ENCODE results near the gene CCDC27.

CCDC27 gene

DNA sequence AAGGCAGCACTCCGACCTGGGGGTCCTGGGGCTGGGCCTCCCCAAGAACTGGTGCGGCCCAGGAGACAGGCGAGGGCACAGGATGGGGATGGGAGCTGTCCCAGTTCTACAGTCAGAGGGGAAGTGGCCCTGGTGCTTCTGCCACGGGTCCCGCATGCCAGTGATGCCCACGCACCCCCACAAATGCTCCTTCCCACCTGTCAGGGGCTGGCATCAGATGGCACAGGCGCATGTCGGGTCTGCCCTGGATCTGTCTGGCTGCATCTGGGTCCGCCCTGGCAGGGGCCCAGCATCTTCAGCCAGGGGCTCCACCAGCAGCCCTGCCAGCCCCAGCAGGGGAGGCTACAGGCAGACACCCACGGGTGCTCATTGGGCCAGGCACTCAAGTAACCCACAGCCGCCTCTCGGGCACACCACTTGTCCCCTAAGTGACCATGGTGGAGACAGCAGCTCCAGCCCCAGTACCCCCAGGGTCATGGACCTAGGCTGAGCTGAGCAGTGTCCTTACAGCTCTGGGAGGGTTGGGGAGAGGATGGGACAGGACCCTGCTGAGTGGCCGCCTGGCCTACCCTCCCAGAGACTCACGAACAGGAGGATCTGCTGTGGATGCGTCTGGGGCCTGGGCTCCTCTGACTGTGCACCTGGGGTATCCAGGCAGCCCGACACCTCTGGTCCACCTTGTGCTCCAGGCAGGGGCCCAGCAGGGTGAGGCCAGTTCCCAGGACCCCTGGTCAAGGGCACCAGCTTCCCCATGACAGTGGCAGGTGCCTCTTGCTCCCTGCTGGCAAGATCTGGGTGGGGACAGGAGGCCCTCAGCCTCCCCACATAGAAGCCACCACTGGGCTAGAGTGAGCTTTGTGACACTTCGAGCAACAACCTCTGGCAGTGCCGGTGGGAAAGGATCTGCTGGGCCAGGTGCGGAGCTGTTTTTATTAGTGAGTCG is 25.7 kb downstream of the CCDC27 start:
- DNase-seq: no peak

DNA sequence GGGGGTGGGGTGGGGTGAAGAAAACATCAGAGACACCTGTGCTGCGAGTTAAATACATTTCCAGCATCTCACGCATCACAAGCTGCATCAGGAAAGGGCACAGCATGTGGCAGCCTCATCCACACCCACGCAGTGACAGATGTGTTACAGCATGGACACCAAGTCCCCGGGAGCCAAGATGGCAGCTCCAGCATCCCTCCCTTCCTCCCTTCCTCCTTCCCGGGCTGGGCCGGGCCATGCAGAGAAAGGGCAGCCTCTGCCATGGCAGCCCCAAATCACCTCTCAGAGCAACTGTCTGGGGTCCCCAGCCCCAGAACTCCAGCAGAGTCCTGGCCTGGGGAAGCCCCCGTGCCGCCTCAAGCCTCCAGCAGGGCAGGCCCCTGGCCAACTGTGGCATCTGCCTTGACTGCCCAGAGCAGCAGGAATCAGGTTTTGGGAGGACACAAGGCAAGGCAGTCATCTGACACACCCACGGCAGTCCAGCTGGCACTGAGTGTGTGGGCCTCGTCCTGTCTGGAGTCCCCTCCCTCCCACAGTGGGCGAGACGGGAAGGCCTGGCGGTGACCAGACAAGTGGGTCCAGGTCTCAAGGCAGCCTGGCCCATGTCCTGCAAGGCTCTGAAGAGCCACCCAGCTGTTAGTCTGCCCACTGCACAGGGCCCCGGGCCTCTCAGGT is 26.5 kb downstream of the CCDC27 start:
- DNase-seq: no peak

DNA sequence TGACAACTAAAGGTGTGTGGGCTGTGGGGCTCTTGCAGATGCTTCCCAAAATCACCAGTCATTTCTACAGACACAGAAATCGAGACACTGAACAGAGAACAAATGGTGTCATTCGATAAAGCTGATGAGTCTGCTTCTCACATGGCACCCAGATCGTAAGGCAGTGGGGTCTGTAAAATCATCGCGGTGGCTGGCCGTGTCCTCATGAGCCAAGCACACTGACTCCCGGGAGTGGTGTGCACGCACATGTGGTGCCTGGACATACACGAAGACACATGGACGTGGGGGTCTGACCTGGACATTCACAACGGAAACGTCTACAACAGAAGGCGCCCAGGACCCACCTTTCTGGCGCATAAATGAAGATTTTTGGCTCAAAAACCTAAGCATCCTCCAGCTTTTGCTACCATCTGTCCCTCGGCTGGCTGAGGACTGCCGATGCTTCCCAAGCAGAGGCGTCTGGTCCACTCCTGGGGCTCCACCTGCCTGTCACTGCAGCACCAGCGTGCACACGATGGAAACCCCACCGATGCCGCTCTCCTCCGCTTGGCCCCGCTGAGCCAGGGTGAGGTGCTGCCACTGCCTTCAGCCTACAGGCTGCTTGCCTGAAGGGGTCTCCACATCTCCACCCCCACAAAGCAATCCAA is 27.1 kb downstream of the CCDC27 start:
- DNase-seq: no peak

- DNase-seq: no peak
These were observed 27.7 kb downstream of the CCDC27 start for GRCh38 chr1:3779912-3780416.

DNA sequence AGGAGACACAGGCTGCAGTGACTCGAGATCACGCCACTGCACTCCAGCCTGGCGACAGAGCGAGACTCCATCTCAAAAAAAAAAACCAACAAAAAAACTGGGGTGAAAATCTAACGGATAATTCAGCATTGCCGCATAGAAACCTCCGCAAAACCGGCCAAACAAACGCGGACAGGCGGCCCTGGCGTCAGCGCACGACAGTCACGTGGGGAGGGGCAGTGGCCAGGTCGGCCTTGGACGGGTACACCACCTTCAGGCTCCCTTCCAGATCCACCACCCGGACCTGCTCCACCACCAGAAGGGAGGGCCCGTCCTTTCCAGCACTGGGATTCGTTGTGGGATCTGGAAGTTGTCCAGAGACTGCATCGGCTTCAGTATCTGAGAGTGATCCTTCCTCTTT is 28.7 kb downstream of the CCDC27 start:
- no peak for DNase-seq

DNA sequence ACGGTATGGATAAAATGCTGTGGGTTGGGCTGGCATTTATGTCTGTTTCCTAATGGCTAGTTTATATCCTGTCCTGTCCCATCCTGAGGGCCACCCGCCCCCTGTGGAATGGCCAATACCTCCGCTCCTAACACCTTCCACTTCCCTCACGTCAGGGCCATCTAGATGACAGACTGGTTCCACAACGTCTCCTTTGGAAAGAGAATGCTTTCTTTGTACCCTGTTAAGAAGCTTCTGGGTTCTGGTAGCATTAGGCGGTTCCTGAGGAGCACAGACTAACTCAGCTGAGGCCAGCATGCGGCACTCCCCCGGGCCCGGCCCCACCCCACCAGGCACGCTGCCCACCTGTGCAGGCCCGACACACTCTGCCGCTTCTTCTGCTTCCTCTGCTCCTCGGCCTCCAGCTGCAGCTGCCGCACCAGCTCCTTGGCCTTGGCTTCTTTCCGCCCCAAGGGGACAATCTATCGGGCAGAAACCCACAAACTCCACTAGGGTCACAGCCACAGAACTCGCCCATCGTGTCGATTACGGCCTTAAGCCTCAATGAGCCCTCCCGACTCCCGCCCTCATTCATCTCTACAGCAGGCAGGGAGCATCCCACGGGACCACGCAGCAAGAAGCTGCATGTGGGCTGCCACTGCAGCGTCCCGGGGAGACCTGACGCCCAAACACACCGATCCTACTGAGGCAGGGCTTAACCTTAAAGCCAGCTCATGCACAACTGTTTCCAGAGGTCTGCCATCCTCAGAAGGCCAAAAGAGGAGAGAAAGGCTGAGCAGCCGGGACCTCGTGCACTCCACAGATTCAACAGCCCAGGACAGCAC is 31.6 kb downstream of the CCDC27 start:
- DNase-seq: no peak

DNA sequence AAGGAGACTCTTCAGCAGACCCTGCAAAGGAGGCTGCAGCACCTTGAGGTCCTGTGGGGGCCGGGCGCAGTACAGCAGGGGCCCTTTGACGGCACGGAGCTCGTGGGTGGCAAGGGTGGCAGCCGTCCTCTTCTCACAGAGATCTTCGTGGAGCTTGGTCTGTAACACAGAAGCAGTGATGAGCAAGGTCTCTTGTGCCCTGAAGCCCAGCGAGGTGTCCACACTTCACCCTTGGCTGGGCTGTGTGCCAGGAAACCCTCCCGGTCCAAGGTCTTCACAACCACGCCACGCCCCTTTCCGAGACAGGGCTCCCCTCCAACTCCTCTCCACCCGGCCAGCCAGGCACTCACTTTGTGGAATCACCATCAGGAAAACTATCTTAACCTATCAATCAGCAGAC is 32.8 kb downstream of the CCDC27 start:
- DNase-seq: no peak

DNA sequence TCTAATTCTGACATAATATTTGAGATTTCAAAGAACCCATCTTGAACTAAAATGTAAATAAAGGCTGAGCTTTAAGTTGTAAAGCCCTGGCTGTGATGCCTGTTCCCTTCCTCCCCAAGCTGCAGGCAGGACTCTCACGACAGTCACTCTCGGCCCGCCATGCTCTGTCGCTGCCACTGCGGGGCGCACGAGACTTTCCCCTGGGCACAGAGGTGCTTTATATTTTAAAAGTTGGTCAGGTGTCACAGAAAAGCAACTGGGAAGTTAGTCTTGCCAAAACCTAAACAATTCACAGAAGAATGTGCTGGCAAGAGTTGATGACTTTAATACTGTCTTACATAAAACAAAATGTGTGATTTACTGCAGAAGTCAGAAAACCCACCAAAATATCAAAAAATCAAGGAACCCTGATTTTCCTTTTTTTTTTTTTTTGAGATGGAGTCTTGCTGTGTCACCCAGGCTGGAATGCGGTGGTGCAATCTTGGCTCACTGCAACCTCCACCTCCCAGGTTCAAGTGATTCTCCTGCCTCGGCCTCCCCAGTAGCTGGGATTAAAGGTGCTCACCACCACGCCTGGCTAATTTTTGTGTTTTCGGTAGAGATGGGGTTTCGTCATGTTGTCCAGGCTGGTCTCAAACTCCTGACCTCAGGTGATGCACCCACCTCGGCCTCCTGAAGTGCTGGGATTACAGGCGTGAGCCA is 33.4 kb downstream of the CCDC27 start:
- DNase-seq: no peak

GRCh38 chr1:3786468-3787348 is 34.5 kb downstream of the CCDC27 start:
- no peak for DNase-seq

- no peak for DNase-seq
These were observed 35.1 kb downstream of the CCDC27 start for GRCh38 chr1:3787349-3787715.

- DNase-seq: no peak
These were observed 35.7 kb downstream of the CCDC27 start for GRCh38 chr1:3787745-3788605.

DNA sequence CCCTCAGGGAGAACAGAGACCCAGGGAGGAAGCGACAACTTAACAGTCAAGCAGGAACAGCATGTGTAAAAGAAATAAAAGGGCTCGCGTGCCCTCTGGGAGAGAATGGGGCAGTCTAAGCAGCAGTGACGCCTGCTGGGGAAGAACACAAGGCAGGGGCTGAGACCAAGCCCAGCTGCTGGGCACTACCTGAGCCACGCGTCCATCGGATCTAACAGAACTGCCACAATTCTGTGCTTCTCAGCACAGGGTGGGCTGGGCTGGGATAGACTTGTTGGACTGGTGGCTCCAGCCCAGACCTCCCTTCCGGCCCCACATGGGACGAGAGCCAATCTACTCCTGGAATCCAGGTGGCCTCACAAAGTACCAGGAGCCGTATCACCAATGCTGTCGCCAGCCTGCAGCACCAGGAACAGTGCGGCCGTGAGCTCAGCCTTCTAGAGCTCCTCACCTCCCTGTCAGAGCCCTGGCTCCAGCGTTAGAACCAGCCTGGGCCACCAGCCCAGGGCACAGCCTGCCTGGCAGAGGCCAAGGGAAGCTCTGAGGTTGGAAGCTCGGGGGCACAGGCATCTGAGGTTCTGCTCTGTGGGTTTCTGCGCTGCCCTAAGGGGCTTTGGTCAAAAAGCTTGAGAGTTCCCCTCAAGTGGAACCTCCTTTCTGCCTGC is 36.6 kb downstream of the CCDC27 start:
- no peak for DNase-seq

DNA sequence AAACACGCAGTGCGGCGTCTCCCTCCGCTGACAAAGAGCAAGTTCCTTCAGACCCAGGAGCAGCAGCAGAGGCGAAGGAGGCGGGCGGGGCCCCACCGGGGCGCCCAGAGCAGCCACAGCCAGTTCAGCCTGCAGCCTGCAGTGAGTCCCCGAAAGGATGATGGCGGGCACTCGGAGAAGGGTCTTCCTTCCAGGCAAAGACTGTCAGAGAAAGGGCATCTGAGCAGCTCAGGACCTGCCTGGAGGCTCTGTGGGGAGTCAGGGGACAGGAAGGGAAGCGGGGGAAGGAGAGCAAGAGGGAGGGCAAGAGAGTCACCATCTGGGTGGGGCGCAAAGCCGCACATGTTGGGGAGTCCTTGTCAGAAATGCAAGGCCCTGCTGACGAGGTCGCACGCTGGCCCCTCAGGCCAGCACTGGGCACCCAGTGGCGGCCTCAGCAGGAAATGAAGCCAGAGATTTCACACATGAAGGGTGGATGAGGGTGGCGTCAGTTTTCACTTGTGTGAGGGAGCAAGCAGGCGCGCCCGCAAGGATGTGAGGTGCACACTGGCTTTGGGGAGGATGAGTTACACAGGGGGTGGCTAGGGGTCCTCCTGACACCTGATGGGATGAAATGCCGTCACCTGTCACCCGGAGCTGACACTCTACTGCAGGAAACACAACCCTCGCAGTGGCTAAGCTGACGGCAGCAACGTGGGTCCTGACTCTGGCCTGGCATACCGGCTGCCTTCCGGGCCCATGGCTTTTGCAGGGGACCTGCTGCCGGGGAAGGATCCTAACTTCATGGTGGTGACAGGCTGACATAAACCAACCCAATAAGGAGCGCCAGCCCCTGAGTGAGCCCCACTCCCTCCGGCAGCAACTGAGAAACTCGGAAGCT is 37.4 kb downstream of the CCDC27 start:
- DNase-seq: no peak

DNA sequence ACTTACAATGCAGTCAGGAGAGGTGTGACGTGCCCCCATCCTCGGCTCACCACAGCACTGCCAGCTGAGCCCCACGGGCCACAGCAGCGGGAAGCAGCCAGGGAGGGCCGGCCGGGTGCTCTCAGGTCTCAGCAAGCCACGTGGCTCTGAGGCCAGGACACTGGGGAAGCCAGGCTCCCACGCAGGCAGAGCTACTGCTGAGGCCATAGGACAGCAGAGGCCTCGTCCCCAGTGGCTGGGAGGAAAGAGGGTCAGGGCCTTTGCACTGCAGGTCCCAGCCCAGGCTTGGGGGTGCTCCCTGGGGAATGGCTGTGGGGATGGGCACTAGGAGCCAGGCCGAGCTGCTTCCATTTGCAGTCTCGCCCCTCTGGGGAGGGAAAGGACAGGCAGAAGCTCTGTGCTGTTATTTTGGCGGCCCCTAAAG is 38.3 kb downstream of the CCDC27 start:
- no peak for DNase-seq

DNA sequence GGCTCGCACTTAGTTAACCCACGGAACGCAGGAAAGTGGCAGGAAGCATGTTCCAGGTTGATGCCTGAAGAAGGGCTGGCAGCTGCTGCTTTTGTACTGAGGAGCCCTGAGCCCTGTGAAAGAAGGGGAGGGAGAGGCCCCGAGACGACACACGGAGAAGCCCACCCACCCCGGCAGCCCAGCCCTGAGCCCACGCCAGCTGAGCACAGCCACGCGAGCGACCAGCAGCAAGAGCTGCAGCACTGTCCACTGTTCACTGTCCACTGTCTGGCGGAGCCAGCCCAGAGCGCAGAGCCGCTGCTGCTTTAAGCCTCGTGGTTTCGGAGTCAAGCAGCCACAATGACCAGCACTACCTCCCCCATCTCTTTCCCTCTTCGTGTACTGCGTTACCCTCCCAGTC is 38.7 kb downstream of the CCDC27 start:
- DNase-seq: no peak

DNA sequence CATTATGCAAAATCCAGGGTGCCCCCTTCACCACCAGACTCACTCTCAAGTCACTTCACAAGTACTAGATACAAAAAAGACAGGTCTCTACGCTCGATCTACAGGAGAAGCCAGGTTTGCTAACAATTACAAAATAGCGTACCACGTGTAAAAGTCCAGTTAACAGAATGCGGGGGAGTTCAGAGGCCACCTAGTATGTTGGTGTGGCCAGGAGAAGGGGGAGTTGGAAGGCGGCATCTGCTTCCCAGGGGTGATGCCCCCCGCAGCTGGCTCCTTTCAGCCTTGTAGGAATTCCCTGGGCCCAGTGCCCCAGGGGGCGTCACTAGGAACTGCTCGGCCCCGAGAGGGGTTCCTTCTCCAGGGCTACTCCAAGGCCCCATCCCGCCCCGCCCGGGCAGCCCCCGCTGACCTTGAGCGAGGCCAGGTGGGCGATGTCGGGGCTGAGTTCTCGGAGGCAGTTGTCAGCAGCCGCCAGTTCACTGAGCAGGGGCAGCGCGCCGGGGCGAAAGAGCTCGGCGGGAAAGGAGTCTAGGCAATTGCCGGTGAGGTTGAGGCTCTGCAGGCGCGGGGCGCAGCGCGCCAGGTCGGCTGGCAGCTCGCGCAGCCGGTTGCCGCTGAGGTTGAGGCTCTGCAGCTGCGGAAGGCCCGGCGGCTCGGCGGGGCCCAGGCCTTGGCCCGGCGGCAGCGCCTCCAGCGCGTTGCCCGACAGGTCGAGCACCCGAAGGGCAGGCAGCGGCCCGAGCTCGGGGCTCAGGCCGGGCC is 43.4 kb downstream of the CCDC27 start:
- no peak for DNase-seq

- DNase-seq: no peak
These were observed 44.2 kb downstream of the CCDC27 start, which contains the start of gene LRRC47 for GRCh38 chr1:3796215-3797061. TSS of gene LRRC47 (minus strand) at chr1:3796498. CDS start at chr1:3796476, 22 bp downstream.
